Right lobe of liver (tissue), 4 donors: ENCODE results near the gene CCDC28B.

Experiments
- CTCF ChIP-seq, 4 donors: fragments of 200-600 bp in 3 of 4; fragments of 450-650 bp in 1 of 4; IDR thresholded peaks; one replicate each; pipeline versions ENCODE4 v1.5.1 to v1.8.0; 2016 to 2022; ENCODE audit warnings: antibody characterized with exemption in 4 of 4, mild to moderate bottlenecking in 2 of 4
- POLR2A ChIP-seq: fragments of 450-650 bp; IDR thresholded peaks from one replicate; pipeline ENCODE4 v1.6.1; 2017; ENCODE audit warnings: antibody characterized with exemption, mild to moderate bottlenecking
- donor health status: DM: no; HTN: no; CAD: no.
- donor health status: DM: no; HTN: no; CAD: no.
- donor health status: DM: no; HTN: yes; CAD: no.

GRCh38 chr1:32240140-32240951 is 40.0 kb downstream of the CCDC28B start:
- TF ChIP-seq CTCF (IDR thresholded peaks at IDR 0.05) (peak in 3 of 4 donors; percentile 29 to 34 (median 33)), POLR2A (peak; percentile 46)
